ENCODE results near the gene IZUMO1R. TPM values are rescaled to one million over a fixed set of nuclear protein-coding genes. Genes with fewer than 3 reads are reported as not detected.
"Not testable (repeated sequence)": the region's sequence is repeated elsewhere in the genome, so short reads cannot be mapped to it uniquely, and the experiment has no call there.

IZUMO1R gene
- total and polyA plus RNA-seq, 2 donors (not counting 1 experiment from before 2014, with no cell fraction given), result not detected

GRCh38 chr11:94276943-94277342 lies 27.4 kb upstream of the IZUMO1R start:
- Histone ChIP-seq H3K4me1 (ENCODE audit: control insufficient read depth in 2 of 2, insufficient read depth in 2 of 2, low read length in 2 of 2) (no peaks in the 10 kb centered on the region), H3K4me2 (replicated peaks; ENCODE audit: low read depth, low read length, poor library complexity, severe bottlenecking) (no peak overlapping the region), H3K36me3 (replicated peaks in 1 of 2; ENCODE audit: control extremely low read depth in 1 of 2, control insufficient read depth in 1 of 2, extremely low read depth in 1 of 2, insufficient read depth in 2 of 2, low read length in 1 of 2) (no peaks in the 10 kb centered on the region), H3K4me3 (ENCODE audit: control extremely low read depth in 1 of 5, extremely low read depth in 1 of 5, insufficient read depth in 1 of 5, low read depth in 2 of 5, low read length in 4 of 5) (no peak overlapping the region), H3K9ac (ENCODE audit: low read length) (no peak overlapping the region), H4K20me1 (ENCODE audit: control insufficient read depth, insufficient read depth, low read length, poor library complexity, severe bottlenecking) (no peaks in the 10 kb centered on the region), H3K79me2 (ENCODE audit: control insufficient read depth, insufficient read depth, low read length) (no peaks in the 10 kb centered on the region), H3K9me3 (ENCODE audit: control extremely low read depth in 1 of 3, control insufficient read depth in 2 of 3, insufficient read depth in 1 of 3, low read length in 2 of 3) (no peaks in the 10 kb centered on the region), H3K27me3 (replicated peaks in 1 of 4; ENCODE audit: control extremely low read depth in 1 of 4, control insufficient read depth in 3 of 4, insufficient read depth in 4 of 4, low read length in 3 of 4) (no peaks in the 10 kb centered on the region), H3K27ac (ENCODE audit: low read length in 2 of 2) (no peak overlapping the region), H2AFZ (ENCODE audit: insufficient read depth, low read depth, low read length, poor library complexity, severe bottlenecking) (no peak overlapping the region)
- Mint-ChIP-seq H3K4me3 (no peak overlapping the region), H3K4me1 (no peaks in the 10 kb centered on the region), H3K27me3 (no peaks in the 10 kb centered on the region), H3K9me3 (ENCODE audit: insufficient read depth) (no peaks in the 10 kb centered on the region), H3K27ac (no peak overlapping the region)
- DNase-seq, result no peak
- no CpG with 5 or more reads among the region's 5 CpGs for WGBS (ENCODE audit: insufficient coverage)
- intact Hi-C loops (cut with micrococcal nuclease), result no loop called here
- TF ChIP-seq CTCF (IDR thresholded peaks at IDR 0.05) (no peak), EZH2 (IDR thresholded peaks at IDR 0.05; ENCODE audit: borderline replicate concordance, insufficient read depth, low read depth, low read length, poor library complexity, severe bottlenecking) (no peak)
- CTCF ChIA-PET, result no interaction called here
- ATAC-seq (ENCODE audit: low read depth), result no peak
- POLR2A ChIA-PET, result no interaction called here

GRCh38 chr11:94278207-94278606 lies 26.2 kb upstream of the IZUMO1R start:
- CTCF ChIA-PET; DNase-seq; H3K9me3 Mint-ChIP-seq (ENCODE audit: insufficient read depth); H3K9me3 ChIP-seq (ENCODE audit: control extremely low read depth in 1 of 3, control insufficient read depth in 2 of 3, insufficient read depth in 1 of 3, low read length in 2 of 3); POLR2A ChIA-PET; H2AFZ ChIP-seq (ENCODE audit: insufficient read depth, low read depth, low read length, poor library complexity, severe bottlenecking); H3K4me3 ChIP-seq (ENCODE audit: control extremely low read depth in 1 of 5, extremely low read depth in 1 of 5, insufficient read depth in 1 of 5, low read depth in 2 of 5, low read length in 4 of 5); H3K27me3 Mint-ChIP-seq; H3K4me1 ChIP-seq (ENCODE audit: control insufficient read depth in 2 of 2, insufficient read depth in 2 of 2, low read length in 2 of 2); H3K4me1 Mint-ChIP-seq; H3K4me2 ChIP-seq (replicated peaks; ENCODE audit: low read depth, low read length, poor library complexity, severe bottlenecking); H4K20me1 ChIP-seq (ENCODE audit: control insufficient read depth, insufficient read depth, low read length, poor library complexity, severe bottlenecking); H3K27ac Mint-ChIP-seq; H3K79me2 ChIP-seq (ENCODE audit: control insufficient read depth, insufficient read depth, low read length); ATAC-seq (ENCODE audit: low read depth); H3K36me3 ChIP-seq (replicated peaks in 1 of 2; ENCODE audit: control extremely low read depth in 1 of 2, control insufficient read depth in 1 of 2, extremely low read depth in 1 of 2, insufficient read depth in 2 of 2, low read length in 1 of 2); intact Hi-C loops (cut with micrococcal nuclease); H3K27me3 ChIP-seq (replicated peaks in 1 of 4; ENCODE audit: control extremely low read depth in 1 of 4, control insufficient read depth in 3 of 4, insufficient read depth in 4 of 4, low read length in 3 of 4); H3K27ac ChIP-seq (ENCODE audit: low read length in 2 of 2); H3K4me3 Mint-ChIP-seq; H3K9ac ChIP-seq (ENCODE audit: low read length): not testable (repeated sequence)
- WGBS (ENCODE audit: insufficient coverage), result 72% methylated on average over 2 of the region's 4 CpGs

Measured in B cell (primary cell).